Lung (tissue), 12 donors: ENCODE measurements around the gene EFHC2. TPM values are rescaled to one million over a fixed set of nuclear protein-coding genes. Genes with fewer than 3 reads are reported as not detected.
"Not testable (repeated sequence)": the region's sequence is repeated elsewhere in the genome, so short reads cannot be mapped to it uniquely, and the experiment has no call there.

Experiments
- ATAC-seq: fragments of 200-7000 bp; cut with Tn5 transposase; one replicate; pipeline ENCODE4 v1.9.1; 2020; ENCODE audit warnings: moderate number of reproducible peaks; ENCODE audit not compliant: insufficient read depth, low FRiP score
- DNase-seq, 3 donors: peaks; one replicate each; pipeline ENCODE4 v3.0.0-alpha.2; 2013 to 2017
- H3K27ac ChIP-seq, 2 donors: one replicate each; pipeline ENCODE4 v1.5.1; 2013; ENCODE audit warnings: mild to moderate bottlenecking in 2 of 2, moderate library complexity in 2 of 2, control low read depth in 1 of 2, inconsistent platforms in 1 of 2, low read depth in 1 of 2, low read length in 1 of 2
- H3K27me3 ChIP-seq, 3 donors: one replicate each; pipeline ENCODE4 v1.5.1; 2013; ENCODE audit warnings: low read length in 2 of 3; ENCODE audit not compliant: control insufficient read depth in 3 of 3, insufficient read depth in 3 of 3
- H3K36me3 ChIP-seq, 4 donors: one replicate each; pipeline ENCODE4 v1.5.1; 2013; ENCODE audit warnings: low read length in 4 of 4, mild to moderate bottlenecking in 1 of 4, moderate library complexity in 1 of 4; ENCODE audit not compliant: control insufficient read depth in 4 of 4, insufficient read depth in 4 of 4
- H3K4me1 ChIP-seq, 5 donors: one replicate each; pipeline ENCODE4 v1.5.1; 2013; ENCODE audit warnings: low read length in 5 of 5, mild to moderate bottlenecking in 2 of 5, moderate library complexity in 1 of 5; ENCODE audit not compliant: control insufficient read depth in 5 of 5, insufficient read depth in 5 of 5
- H3K4me3 ChIP-seq: one replicate; pipeline ENCODE4 v1.5.1; 2013; ENCODE audit warnings: mild to moderate bottlenecking, control low read depth, moderate library complexity
- H3K9ac ChIP-seq, 2 donors: one replicate each; pipeline ENCODE4 v1.5.1; 2013; ENCODE audit warnings: low read length in 2 of 2, control low read depth in 1 of 2; ENCODE audit not compliant: insufficient read depth in 1 of 2
- H3K9me3 ChIP-seq, 4 donors: one replicate each; pipeline ENCODE4 v1.5.1; 2013; ENCODE audit warnings: low read length in 3 of 4, mild to moderate bottlenecking in 1 of 4, moderate library complexity in 1 of 4; ENCODE audit not compliant: control insufficient read depth in 4 of 4, insufficient read depth in 3 of 4
- CTCF ChIP-seq: IDR thresholded peaks from 2 replicates; pipeline ENCODE4 v1.5.1; 2012; ENCODE audit warnings: mild to moderate bottlenecking; ENCODE audit errors: control extremely low read depth, extremely low read depth
- WGBS, 2 donors: extraction: QIAGEN DNeasy Blood & Tissue Kit; methylation state at CpG; one replicate each; pipeline ENCODE4 v1.1.7; 2013; 5-methylcytosine and 5-hydroxymethylcytosine counted together
- polyA plus RNA-seq, 2 donors: library from polyadenylated mRNA; stranded (reverse); fragments of 200-250 nt; gene quantifications; one replicate each; pipeline ENCODE4 v1.2.1, GENCODE V29; 2013
- total RNA-seq, 2 donors: library from RNA; depleted of rRNA in 1 of 2; stranded (reverse); fragments of >200 nt in 1 of 2; gene quantifications; one replicate each; pipeline ENCODE4 v1.2.1, GENCODE V29; 2014 to 2021
- donor health status: control.
- donor health status: control.
- donor health status: Bipolar disorder and iron deficiency.
- donor health status: healthy.
- donor health status: DM: yes; HTN: yes; CAD: no.

Gene EFHC2
- total and polyA plus RNA-seq, 4 donors = 2.4 to 8.3 (median 5.0) TPM

GRCh38 chrX:44189116-44189515, 154.4 kb downstream of the EFHC2 start:
- H3K9me3 ChIP-seq = peaks cover 0 to 1% (median 0%) of the 10 kb centered on the region in 4 donors
- ATAC-seq = no peak
- H3K36me3 ChIP-seq = no peaks in the 10 kb centered on the region
- no peaks in the 10 kb centered on the region for H3K4me1 ChIP-seq
- H3K4me3 ChIP-seq = no peak overlapping the region
- TF ChIP-seq CTCF = no peak
- no peak for DNase-seq
- H3K27ac ChIP-seq = no peak overlapping the region
- no peak overlapping the region for H3K9ac ChIP-seq
- 93 to 100% methylated on average over 2 of the region's 2 CpGs for WGBS, 2 donors
- peaks cover 0 to 25% (median 8%) of the 10 kb centered on the region in 3 donors for H3K27me3 ChIP-seq

GRCh38 chrX:44187915-44188314, 155.6 kb downstream of the EFHC2 start:
- not testable (repeated sequence) for ATAC-seq
- peaks cover 0 to 29% (median 6%) of the 10 kb centered on the region in 3 donors for H3K27me3 ChIP-seq
- WGBS, 2 donors = 69 to 86% methylated on average over 4 to 5 of the region's 5 CpGs

GRCh38 chrX:44183329-44183728, 160.1 kb downstream of the EFHC2 start:
- H3K27me3 ChIP-seq = peaks cover 0 to 27% (median 6%) of the 10 kb centered on the region in 3 donors
- H3K9me3 ChIP-seq = no peaks in the 10 kb centered on the region
- H3K4me1 ChIP-seq = no peaks in the 10 kb centered on the region
- 59 to 74% methylated on average over 2 of the region's 2 CpGs for WGBS, 2 donors
- H3K4me3 ChIP-seq = no peak overlapping the region
- H3K36me3 ChIP-seq = no peaks in the 10 kb centered on the region
- no peak for TF ChIP-seq CTCF
- H3K27ac ChIP-seq = no peak overlapping the region
- ATAC-seq = no peak
- DNase-seq = peak in 2 of 3 donors; percentile 1 to 31
- no peak overlapping the region for H3K9ac ChIP-seq

More at GRCh38 chrX:44187915-44188314, 155.6 kb downstream of the EFHC2 start:
- H3K4me3 ChIP-seq, H3K4me1 ChIP-seq, H3K9me3 ChIP-seq, H3K27ac ChIP-seq, DNase-seq, H3K9ac ChIP-seq, H3K36me3 ChIP-seq: not testable (repeated sequence)

GRCh38 chrX:44178274-44179053, 165.0 kb downstream of the EFHC2 start:
- Histone ChIP-seq H3K36me3 (no peaks in the 10 kb centered on the region), H3K9ac (no peak overlapping the region), H3K4me3 (no peak overlapping the region), H3K27me3 (peaks cover 0 to 18% (median 14%) of the 10 kb centered on the region in 3 donors), H3K27ac (no peak overlapping the region), H3K9me3 (no peaks in the 10 kb centered on the region), H3K4me1 (no peaks in the 10 kb centered on the region)
- no peak for DNase-seq
- ATAC-seq = no peak
- 86 to 89% methylated on average over 6 of the region's 6 CpGs for WGBS, 2 donors
- TF ChIP-seq CTCF = no peak
